Thyroid gland (tissue), 4 donors: ENCODE data around the gene SLC48A1. TPM values are rescaled to one million over a fixed set of nuclear protein-coding genes. Genes with fewer than 3 reads are reported as not detected.

Experiments used
- DNase-seq, 2 donors: peaks; one replicate each; pipeline ENCODE4 v3.0.0-alpha.2; 2019
- H3K27ac ChIP-seq, 3 donors: fragments of 200-600 bp; sonication (generic); 1 replicate in 2 of 3; 2 replicates in 1 of 3; pipeline ENCODE4 v1.5.1; 2016 to 2019; ENCODE audit warnings: mild to moderate bottlenecking in 1 of 3, moderate library complexity in 1 of 3
- H3K27me3 ChIP-seq: fragments of 200-600 bp; sonication (generic); one replicate; pipeline ENCODE4 v1.5.1; 2019
- H3K36me3 ChIP-seq, 2 donors: fragments of 200-600 bp; sonication (generic); one replicate each; pipeline ENCODE4 v1.5.1; 2016 to 2019
- H3K4me1 ChIP-seq, 2 donors: fragments of 200-600 bp; sonication (generic); one replicate each; pipeline ENCODE4 v1.5.1; 2017 to 2019
- H3K4me3 ChIP-seq, 3 donors: fragments of 200-600 bp; sonication (generic); replicated peaks in 1 of 3; 1 replicate in 2 of 3; 2 replicates in 1 of 3; pipeline ENCODE4 v1.5.1; 2016; ENCODE audit warnings: mild to moderate bottlenecking in 1 of 3
- H3K9me3 ChIP-seq: fragments of 200-600 bp; sonication (generic); one replicate; pipeline ENCODE4 v1.5.1; 2017
- CTCF ChIP-seq, 6 experiments: fragments of 200-600 bp in 3 of 6; fragments of 450-650 bp in 3 of 6; sonication (generic) in 3 of 6; IDR thresholded peaks; one replicate each; pipeline ENCODE4 v1.5.1; 2016 to 2019; ENCODE audit warnings: antibody characterized with exemption in 6 of 6, mild to moderate bottlenecking in 2 of 6, inconsistent platforms in 1 of 6, moderate library complexity in 1 of 6
- POLR2A ChIP-seq, 2 donors: fragments of 450-650 bp; IDR thresholded peaks; one replicate each; pipeline ENCODE4 v1.6.1; 2017; ENCODE audit warnings: antibody characterized with exemption in 2 of 2, mild to moderate bottlenecking in 2 of 2, moderate library complexity in 1 of 2
- WGBS, 2 donors: methylation state at CpG; one replicate each; pipeline ENCODE4 v1.1.5; 2017; 5-methylcytosine and 5-hydroxymethylcytosine counted together
- intact Hi-C: fragments of 100-400 bp; cut with DNase I; formaldehyde crosslinking; loops from one replicate; pipeline ENCODE4 v1.15.1; 2023
- total RNA-seq, 4 donors: library from RNA; depleted of rRNA; stranded (reverse); fragments of >200 nt; gene quantifications; one replicate each; pipeline ENCODE4 v1.2.3, GENCODE V29; 2016

SLC48A1 gene
- total RNA-seq, 4 donors from 2014 or later: 59.3 to 276 (median 187) TPM

GRCh38 chr12:47789712-47790489 lies 16.9 kb downstream of the SLC48A1 start:
- DNase-seq: no peak
- no peak for TF ChIP-seq CTCF (IDR thresholded peaks at IDR 0.05)
- Histone ChIP-seq H3K4me3 (no peak overlapping the region), H3K36me3 (peaks cover 86 to 98% of the 10 kb centered on the region in 2 donors), H3K4me1 (no peaks in the 10 kb centered on the region), H3K27ac (no peak overlapping the region), H3K9me3 (no peaks in the 10 kb centered on the region), H3K27me3 (no peaks in the 10 kb centered on the region)
- intact Hi-C loops: loop anchor here (10.0 kb wide), 1 partner anchor 45 kb away; no protein-coding TSS in a partner anchor
- WGBS, 2 donors: 92 to 97% methylated on average over 14 to 21 of the region's 22 CpGs

GRCh38 chr12:47790676-47791350 lies 17.8 kb downstream of the SLC48A1 start:
- WGBS, 2 donors: 90 to 96% methylated on average over 14 to 16 of the region's 20 CpGs

GRCh38 chr12:47791351-47791746 lies 18.3 kb downstream of the SLC48A1 start:
- Histone ChIP-seq H3K4me1 (no peaks in the 10 kb centered on the region), H3K27ac (no peak overlapping the region), H3K9me3 (no peaks in the 10 kb centered on the region), H3K27me3 (no peaks in the 10 kb centered on the region), H3K36me3 (peaks cover 87 to 99% of the 10 kb centered on the region in 2 donors), H3K4me3 (no peak overlapping the region)
- 89 to 91% methylated on average over 14 of the region's 14 CpGs for WGBS, 2 donors
- no peak for TF ChIP-seq CTCF (IDR thresholded peaks at IDR 0.05)
- TF ChIP-seq POLR2A (IDR thresholded peaks at IDR 0.05): no peak
- no peak for DNase-seq
- intact Hi-C loops: no loop called here

More at GRCh38 chr12:47790676-47791350, 17.8 kb downstream of the SLC48A1 start:
- Histone ChIP-seq H3K4me1 (no peaks in the 10 kb centered on the region), H3K36me3 (peaks cover 87 to 98% of the 10 kb centered on the region in 2 donors), H3K27me3 (no peaks in the 10 kb centered on the region), H3K9me3 (no peaks in the 10 kb centered on the region), H3K27ac (no peak overlapping the region), H3K4me3 (no peak overlapping the region)
- intact Hi-C loops: no loop called here
- no peak for TF ChIP-seq CTCF (IDR thresholded peaks at IDR 0.05)
- TF ChIP-seq POLR2A (IDR thresholded peaks at IDR 0.05): no peak
- DNase-seq: no peak

GRCh38 chr12:47791874-47792273 lies 18.8 kb downstream of the SLC48A1 start:
- Histone ChIP-seq H3K4me1 (no peaks in the 10 kb centered on the region), H3K27me3 (no peaks in the 10 kb centered on the region), H3K4me3 (no peak overlapping the region), H3K27ac (no peak overlapping the region), H3K36me3 (peaks cover 87 to 97% of the 10 kb centered on the region in 2 donors), H3K9me3 (no peaks in the 10 kb centered on the region)
- WGBS, 2 donors: 94% methylated on average over 3 of the region's 16 CpGs; no CpG with 5 or more reads in 1 of the 2 donors
- TF ChIP-seq POLR2A (IDR thresholded peaks at IDR 0.05) (no peak), CTCF (IDR thresholded peaks at IDR 0.05) (no peak)
- intact Hi-C loops: no loop called here
- no peak for DNase-seq
